ENCODE measurements around the gene NIN.

DNA sequence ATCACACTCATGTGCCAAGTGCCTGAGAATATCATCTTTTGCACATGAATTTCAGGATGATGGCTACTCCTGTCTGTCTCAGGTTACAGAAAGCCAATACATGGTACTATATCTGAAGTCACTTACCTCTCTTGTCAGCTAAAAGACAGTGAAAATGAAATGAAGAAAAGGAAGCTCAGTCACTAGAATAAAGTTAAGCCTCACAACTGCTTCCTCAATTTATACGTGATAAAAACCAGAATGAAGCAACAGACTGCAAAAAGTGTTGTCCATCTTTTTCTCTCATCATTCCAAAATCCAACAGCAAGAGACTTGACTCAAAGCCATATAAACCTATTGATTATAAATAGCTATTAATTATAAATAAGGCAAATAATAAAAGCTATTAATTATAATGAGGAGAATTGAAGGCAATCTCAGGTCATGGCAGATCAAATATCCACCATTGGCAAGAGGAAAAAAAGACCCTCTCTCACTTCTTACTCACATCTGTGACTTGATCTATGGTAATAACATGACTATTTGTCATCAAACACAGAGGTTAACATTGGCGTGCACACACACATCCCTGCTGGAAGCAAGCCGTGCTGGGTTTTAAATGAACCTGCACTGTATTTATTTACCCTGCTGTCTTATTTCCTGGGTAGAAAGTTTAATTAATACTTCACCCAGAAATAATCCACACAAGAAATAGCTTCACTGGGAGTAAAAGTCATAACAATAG is 10.0 kb downstream of the NIN start:
- TF ChIP-seq EP300 (IDR thresholded peaks at IDR 0.05; ENCODE audit: borderline replicate concordance) (no peak), RAD21 (IDR thresholded peaks at IDR 0.05; ENCODE audit: low read depth) (no peak), TAF1 (IDR thresholded peaks at IDR 0.05; ENCODE audit: low read depth) (no peak), TCF12 (IDR thresholded peaks at IDR 0.05; ENCODE audit: low read depth) (no peak), TEAD4 (IDR thresholded peaks at IDR 0.05) (no peak)

Measured in Ishikawa (cell line).